NB4 (cell line): Measurements from ENCODE around the gene STK39.

ENCODE experiments used
- CTCF ChIP-seq: IDR thresholded peaks from one replicate; pipeline ENCODE4 v1.5.1; 2012; ENCODE audit warnings: low read depth, low read length
- MAX ChIP-seq: IDR thresholded peaks from 2 replicates; pipeline ENCODE4 v1.6.1; 2011; ENCODE audit warnings: low read depth, low read length

- TF ChIP-seq CTCF = no peak
- no peak for TF ChIP-seq MAX
Observed at GRCh38 chr2:168293766-168294165, 46.4 kb upstream of the STK39 start.
